ENCODE measurements around the gene MCHR1. TPM values are rescaled to one million over a fixed set of nuclear protein-coding genes. Genes with fewer than 3 reads are reported as not detected.

The MCHR1 gene
- polyA plus RNA-seq, 1 donor from 2014 or later = 2.6 TPM

DNA sequence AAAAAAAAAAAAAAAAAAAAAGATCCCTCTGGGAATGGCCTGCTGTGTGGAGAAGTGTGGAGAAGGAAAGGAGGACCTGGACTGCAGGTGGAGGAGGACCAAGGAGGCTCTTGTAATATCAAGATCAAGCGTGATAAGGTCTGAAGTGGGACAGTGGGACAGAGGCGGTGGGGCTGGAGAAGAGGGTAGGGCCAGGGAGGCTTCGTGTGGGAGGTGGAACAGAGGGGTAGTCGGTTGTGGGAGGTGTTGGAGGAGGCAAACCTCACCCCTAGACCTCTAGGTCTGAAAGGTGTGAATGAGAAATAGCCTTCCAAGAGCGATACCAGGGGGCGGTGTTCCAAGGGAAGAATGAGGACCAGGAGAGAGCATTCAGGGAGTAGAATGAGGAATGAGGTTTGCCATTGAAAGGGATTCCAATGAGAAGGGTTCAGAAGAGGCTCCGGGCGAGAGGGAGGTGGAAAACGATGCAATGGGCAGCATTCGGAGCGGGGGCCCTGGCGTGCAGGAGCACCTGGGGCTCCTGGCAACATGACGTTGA is 44.2 kb downstream of the MCHR1 start:
- Histone ChIP-seq H3K36me3 (ENCODE audit: insufficient read depth, low read length) (no peaks in the 10 kb centered on the region), H2AFZ (ENCODE audit: low read depth, low read length) (no peak overlapping the region), H3F3A (ENCODE audit: insufficient read depth, low read length, poor library complexity, severe bottlenecking) (peaks cover 4% of the 10 kb centered on the region), H3K79me2 (replicated peaks; ENCODE audit: insufficient read depth, low read length) (no peaks in the 10 kb centered on the region), H3K4me2 (ENCODE audit: low read length) (no peak overlapping the region), H3K4me3 (ENCODE audit: low read length) (no peak overlapping the region), H3K9me3 (ENCODE audit: low read length) (no peaks in the 10 kb centered on the region), H3K27me3 (ENCODE audit: insufficient read depth, low read depth, low read length) (peaks cover 5% of the 10 kb centered on the region), H3K9ac (ENCODE audit: low read length) (no peak overlapping the region), H3K27ac (ENCODE audit: low read length) (no peak overlapping the region), H4K20me1 (ENCODE audit: insufficient read depth) (no peaks in the 10 kb centered on the region), H3K9me2 (ENCODE audit: insufficient read depth, low read length) (no peaks in the 10 kb centered on the region)
- TF ChIP-seq, protein P1, sequence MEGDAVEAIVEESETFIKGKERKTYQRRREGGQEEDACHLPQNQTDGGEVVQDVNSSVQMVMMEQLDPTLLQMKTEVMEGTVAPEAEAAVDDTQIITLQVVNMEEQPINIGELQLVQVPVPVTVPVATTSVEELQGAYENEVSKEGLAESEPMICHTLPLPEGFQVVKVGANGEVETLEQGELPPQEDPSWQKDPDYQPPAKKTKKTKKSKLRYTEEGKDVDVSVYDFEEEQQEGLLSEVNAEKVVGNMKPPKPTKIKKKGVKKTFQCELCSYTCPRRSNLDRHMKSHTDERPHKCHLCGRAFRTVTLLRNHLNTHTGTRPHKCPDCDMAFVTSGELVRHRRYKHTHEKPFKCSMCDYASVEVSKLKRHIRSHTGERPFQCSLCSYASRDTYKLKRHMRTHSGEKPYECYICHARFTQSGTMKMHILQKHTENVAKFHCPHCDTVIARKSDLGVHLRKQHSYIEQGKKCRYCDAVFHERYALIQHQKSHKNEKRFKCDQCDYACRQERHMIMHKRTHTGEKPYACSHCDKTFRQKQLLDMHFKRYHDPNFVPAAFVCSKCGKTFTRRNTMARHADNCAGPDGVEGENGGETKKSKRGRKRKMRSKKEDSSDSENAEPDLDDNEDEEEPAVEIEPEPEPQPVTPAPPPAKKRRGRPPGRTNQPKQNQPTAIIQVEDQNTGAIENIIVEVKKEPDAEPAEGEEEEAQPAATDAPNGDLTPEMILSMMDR (IDR thresholded peaks at IDR 0.05; ENCODE audit: poor library complexity, severe bottlenecking) = no peak
- no peak for TF ChIP-seq TAF1 (IDR thresholded peaks at IDR 0.05; ENCODE audit: low read depth)
- TF ChIP-seq RAD21 (conservative IDR thresholded peaks at IDR 0.05) = no peak
- no peak for TF ChIP-seq SMC3 (conservative IDR thresholded peaks at IDR 0.05; ENCODE audit: poor library complexity)
- no peak for TF ChIP-seq POLR2AphosphoS5 (IDR thresholded peaks at IDR 0.05)
- no peak for TF ChIP-seq EZH2 (IDR thresholded peaks at IDR 0.05; ENCODE audit: borderline replicate concordance, insufficient read depth, low read length, poor library complexity, severe bottlenecking)

DNA sequence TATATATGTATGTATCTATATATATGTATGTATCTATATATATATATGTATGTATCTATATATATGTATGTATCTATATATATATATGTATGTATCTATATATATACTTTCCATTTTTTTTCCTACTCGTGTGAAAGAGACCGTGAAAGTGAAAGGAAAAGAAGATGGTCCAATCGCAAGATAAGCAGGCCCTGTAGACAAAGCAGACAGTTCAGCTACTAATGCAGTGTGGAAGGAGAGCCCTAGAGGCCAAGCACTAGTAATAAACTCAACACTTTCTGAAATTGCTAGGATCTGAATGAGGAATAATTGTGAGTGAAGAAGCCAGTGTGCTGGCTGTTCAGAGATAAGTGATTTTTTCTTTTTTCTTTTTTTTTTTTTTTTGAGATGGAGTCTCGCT is 47.2 kb downstream of the MCHR1 start:
- Histone ChIP-seq H3K4me2 (ENCODE audit: low read length) (no peak overlapping the region), H3K9me3 (ENCODE audit: low read length) (no peaks in the 10 kb centered on the region), H3K27ac (ENCODE audit: low read length) (peak overlapping the region; percentile 44), H3K27me3 (ENCODE audit: insufficient read depth, low read depth, low read length) (no peaks in the 10 kb centered on the region), H2AFZ (ENCODE audit: low read depth, low read length) (no peak overlapping the region), H3K9me2 (ENCODE audit: insufficient read depth, low read length) (no peaks in the 10 kb centered on the region), H3K36me3 (ENCODE audit: insufficient read depth, low read length) (no peaks in the 10 kb centered on the region), H3K9ac (ENCODE audit: low read length) (no peak overlapping the region), H3K4me3 (ENCODE audit: low read length) (no peak overlapping the region), H4K20me1 (ENCODE audit: insufficient read depth) (no peaks in the 10 kb centered on the region), H3K79me2 (replicated peaks; ENCODE audit: insufficient read depth, low read length) (no peaks in the 10 kb centered on the region), H3F3A (ENCODE audit: insufficient read depth, low read length, poor library complexity, severe bottlenecking) (peaks cover 4% of the 10 kb centered on the region)
- no peak for TF ChIP-seq RAD21 (conservative IDR thresholded peaks at IDR 0.05)
- no peak for TF ChIP-seq TAF1 (IDR thresholded peaks at IDR 0.05; ENCODE audit: low read depth)
- no peak for TF ChIP-seq EP300 (conservative IDR thresholded peaks at IDR 0.05; ENCODE audit: poor library complexity, severe bottlenecking)
- TF ChIP-seq, protein P2, sequence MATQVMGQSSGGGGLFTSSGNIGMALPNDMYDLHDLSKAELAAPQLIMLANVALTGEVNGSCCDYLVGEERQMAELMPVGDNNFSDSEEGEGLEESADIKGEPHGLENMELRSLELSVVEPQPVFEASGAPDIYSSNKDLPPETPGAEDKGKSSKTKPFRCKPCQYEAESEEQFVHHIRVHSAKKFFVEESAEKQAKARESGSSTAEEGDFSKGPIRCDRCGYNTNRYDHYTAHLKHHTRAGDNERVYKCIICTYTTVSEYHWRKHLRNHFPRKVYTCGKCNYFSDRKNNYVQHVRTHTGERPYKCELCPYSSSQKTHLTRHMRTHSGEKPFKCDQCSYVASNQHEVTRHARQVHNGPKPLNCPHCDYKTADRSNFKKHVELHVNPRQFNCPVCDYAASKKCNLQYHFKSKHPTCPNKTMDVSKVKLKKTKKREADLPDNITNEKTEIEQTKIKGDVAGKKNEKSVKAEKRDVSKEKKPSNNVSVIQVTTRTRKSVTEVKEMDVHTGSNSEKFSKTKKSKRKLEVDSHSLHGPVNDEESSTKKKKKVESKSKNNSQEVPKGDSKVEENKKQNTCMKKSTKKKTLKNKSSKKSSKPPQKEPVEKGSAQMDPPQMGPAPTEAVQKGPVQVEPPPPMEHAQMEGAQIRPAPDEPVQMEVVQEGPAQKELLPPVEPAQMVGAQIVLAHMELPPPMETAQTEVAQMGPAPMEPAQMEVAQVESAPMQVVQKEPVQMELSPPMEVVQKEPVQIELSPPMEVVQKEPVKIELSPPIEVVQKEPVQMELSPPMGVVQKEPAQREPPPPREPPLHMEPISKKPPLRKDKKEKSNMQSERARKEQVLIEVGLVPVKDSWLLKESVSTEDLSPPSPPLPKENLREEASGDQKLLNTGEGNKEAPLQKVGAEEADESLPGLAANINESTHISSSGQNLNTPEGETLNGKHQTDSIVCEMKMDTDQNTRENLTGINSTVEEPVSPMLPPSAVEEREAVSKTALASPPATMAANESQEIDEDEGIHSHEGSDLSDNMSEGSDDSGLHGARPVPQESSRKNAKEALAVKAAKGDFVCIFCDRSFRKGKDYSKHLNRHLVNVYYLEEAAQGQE (IDR thresholded peaks at IDR 0.05; ENCODE audit: borderline replicate concordance) = no peak
- TF ChIP-seq, protein P1 (IDR thresholded peaks at IDR 0.05; ENCODE audit: poor library complexity, severe bottlenecking) = no peak

Data from neural cell (in vitro differentiated cells).